GM18508 (cell line): ENCODE results near the gene MEP1B.

Source experiments
- ATAC-seq: cut with Tn5 transposase; IDR thresholded peaks from one replicate; pipeline ENCODE4 v1.9.1; 2021; ENCODE audit warnings: moderate number of reproducible peaks; ENCODE audit not compliant: insufficient read depth, unreplicated experiment

MEP1B gene

DNA sequence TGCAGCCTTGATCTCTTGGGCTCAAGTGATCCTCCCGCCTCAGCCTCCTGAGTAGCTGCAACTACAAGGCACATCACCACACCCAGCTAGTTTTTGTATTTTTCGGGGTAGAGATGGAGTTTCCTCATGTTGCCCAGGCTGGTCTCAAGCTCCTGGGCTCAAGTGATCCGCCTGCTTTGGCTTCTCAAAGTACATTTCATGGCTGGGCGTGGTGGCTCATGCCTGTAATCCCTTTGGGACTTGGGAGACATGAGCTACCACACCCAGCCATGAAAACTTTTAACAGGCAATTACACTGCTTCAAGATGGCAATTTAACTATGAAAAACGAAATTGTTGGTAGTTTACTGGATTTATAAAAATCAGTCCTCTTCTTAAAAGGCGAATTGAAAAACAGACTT lies 69.7 kb downstream of the MEP1B start:
- ATAC-seq = no peak

DNA sequence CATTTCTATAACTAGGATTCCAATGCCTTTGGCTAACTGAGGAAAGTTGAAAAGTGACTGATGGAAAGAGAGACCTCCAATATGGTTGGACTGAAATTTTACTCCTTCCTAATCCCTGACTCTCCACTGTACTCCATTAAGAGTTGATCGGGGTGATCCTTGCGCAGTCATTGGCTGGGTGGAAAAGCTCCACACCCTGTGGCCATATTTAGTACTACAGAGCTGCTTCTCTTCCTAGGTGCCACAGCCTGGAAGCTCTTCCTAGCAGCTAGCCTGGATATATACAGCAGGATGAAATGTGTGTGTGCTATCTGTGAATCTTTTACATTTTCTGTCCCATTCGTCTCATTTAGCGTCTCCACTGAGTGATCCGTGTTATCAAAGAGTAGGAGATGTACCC lies 71.2 kb downstream of the MEP1B start:
- ATAC-seq = no peak

DNA sequence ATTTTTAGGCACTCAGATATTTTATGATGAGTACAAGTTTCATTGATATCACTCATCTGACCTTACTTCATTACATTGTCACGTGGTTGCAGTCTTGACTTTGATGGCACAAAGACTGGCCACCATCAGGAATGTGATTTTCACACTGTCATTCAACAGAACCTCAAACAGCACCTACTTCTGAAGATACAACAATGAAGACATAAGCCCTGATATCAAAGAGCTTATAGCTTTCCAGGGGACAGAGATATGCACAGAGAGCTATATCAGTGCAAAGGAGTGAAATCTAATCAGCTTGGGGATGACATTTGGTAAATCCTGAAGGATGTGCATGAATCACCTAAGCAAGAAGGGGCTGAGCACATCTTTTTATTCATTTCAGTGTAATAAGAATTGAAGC lies 72.3 kb downstream of the MEP1B start:
- no peak for ATAC-seq

DNA sequence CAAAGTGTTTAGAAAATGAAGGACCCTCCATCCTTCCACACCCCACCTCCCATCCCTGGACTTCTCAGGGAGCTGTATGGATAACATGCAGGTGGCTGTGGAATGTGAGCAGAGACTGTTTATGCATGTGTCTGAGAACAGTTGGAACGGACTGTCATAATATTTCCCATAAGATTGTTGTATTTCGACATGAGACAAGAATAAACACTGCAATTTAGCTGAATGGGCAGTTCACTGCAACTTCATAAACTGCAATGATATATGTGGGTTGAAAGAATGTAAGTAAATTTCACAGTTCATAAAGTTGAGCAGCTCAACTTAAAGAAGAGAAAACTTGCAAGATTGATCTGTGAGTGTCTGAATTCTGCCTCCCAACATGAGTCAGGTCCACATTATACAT lies 74.6 kb downstream of the MEP1B start:
- ATAC-seq = no peak

DNA sequence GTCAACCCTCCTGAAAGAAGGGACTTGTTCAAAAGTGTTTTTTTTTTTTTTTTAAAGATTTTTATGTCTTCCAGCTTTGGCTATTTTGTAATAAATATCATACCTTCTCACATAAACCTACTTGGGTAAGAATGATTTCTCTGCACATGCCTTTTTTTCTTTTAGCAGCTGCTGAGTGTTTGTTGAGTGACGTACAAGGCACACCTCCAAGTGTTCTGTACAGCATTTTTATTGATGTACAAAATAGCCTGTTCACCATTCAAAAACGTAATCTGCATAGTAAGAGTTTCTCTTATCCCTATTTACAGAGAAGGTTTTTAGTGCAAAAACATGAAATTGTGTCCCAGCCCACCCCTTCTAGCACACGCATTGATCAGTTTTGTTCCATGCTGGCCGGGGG lies 77.6 kb downstream of the MEP1B start:
- ATAC-seq = no peak
